ENCODE measurements around the gene COL20A1. TPM values are rescaled to one million over a fixed set of nuclear protein-coding genes. Genes with fewer than 3 reads are reported as not detected.
A peak's percentile ranks its signal among the peaks of the same experiment; 100 is the strongest.

Gene COL20A1
- total and polyA plus RNA-seq, 8 donors = 0.53 to 2.4 TPM; not detected in 6

- Histone ChIP-seq H3K36me3 (peaks cover 80 to 100% (median 100%) of the 10 kb centered on the region in 4 donors), H3K27ac (no peak overlapping the region), H3K27me3 (no peaks in the 10 kb centered on the region), H3K4me3 (no peak overlapping the region), H3K9me3 (no peaks in the 10 kb centered on the region), H3K4me1 (no peaks in the 10 kb centered on the region)
- DNase-seq = no peak
- intact Hi-C loops (cut with DNase I; ENCODE audit: low total_unique reads) = no loop called here
- 65 to 84% (median 80%) methylated on average over 12 to 14 of the region's 14 CpGs for WGBS, 5 donors
- TF ChIP-seq POLR2AphosphoS5 (IDR thresholded peaks at IDR 0.05) (no peak), CTCF (IDR thresholded peaks at IDR 0.05) (no peak), EP300 (IDR thresholded peaks at IDR 0.05) (no peak), POLR2A (IDR thresholded peaks at IDR 0.05) (no peak)
Observed at GRCh38 chr20:63284083-63284440, 8.9 kb upstream of the COL20A1 start.

GRCh38 chr20:63284544-63284949, 8.4 kb upstream of the COL20A1 start:
- DNase-seq = no peak
- H3K27me3 ChIP-seq = no peaks in the 10 kb centered on the region
- no peaks in the 10 kb centered on the region for H3K9me3 ChIP-seq
- peak overlapping the region in 1 of 4 donors; percentile 6 for H3K4me3 ChIP-seq
- H3K4me1 ChIP-seq = no peaks in the 10 kb centered on the region
- TF ChIP-seq POLR2A (IDR thresholded peaks at IDR 0.05) (no peak), CTCF (IDR thresholded peaks at IDR 0.05) (no peak)
- WGBS, 5 donors = 84 to 87% (median 85%) methylated on average over 17 to 25 of the region's 25 CpGs
- intact Hi-C loops (cut with DNase I; ENCODE audit: low total_unique reads) = no loop called here
- no peak overlapping the region for H3K27ac ChIP-seq
- H3K36me3 ChIP-seq = peaks cover 77 to 100% (median 100%) of the 10 kb centered on the region in 4 donors

GRCh38 chr20:63284981-63285524, 7.9 kb upstream of the COL20A1 start:
- no peak for DNase-seq
- Histone ChIP-seq H3K9me3 (no peaks in the 10 kb centered on the region), H3K4me3 (peak overlapping the region in 1 of 4 donors; percentile 6), H3K36me3 (peaks cover 72 to 100% (median 97%) of the 10 kb centered on the region in 4 donors), H3K27me3 (no peaks in the 10 kb centered on the region), H3K4me1 (no peaks in the 10 kb centered on the region), H3K27ac (no peak overlapping the region)
- 78 to 93% (median 84%) methylated on average over 7 to 13 of the region's 13 CpGs for WGBS, 5 donors
- intact Hi-C loops (cut with DNase I; ENCODE audit: low total_unique reads) = no loop called here
- TF ChIP-seq POLR2AphosphoS5 (IDR thresholded peaks at IDR 0.05) (no peak), POLR2A (IDR thresholded peaks at IDR 0.05) (no peak), CTCF (IDR thresholded peaks at IDR 0.05) (no peak), EP300 (IDR thresholded peaks at IDR 0.05) (no peak)

GRCh38 chr20:63285636-63286615, 7.1 kb upstream of the COL20A1 start:
- Histone ChIP-seq H3K27ac (no peak overlapping the region), H3K27me3 (no peaks in the 10 kb centered on the region), H3K9me3 (no peaks in the 10 kb centered on the region), H3K36me3 (peaks cover 67 to 91% (median 89%) of the 10 kb centered on the region in 4 donors), H3K4me1 (peaks cover 0 to 8% (median 5%) of the 10 kb centered on the region in 4 donors), H3K4me3 (no peak overlapping the region)
- intact Hi-C loops (cut with DNase I; ENCODE audit: low total_unique reads) = no loop called here
- 93 to 95% (median 94%) methylated on average over 40 to 44 of the region's 44 CpGs for WGBS, 5 donors
- TF ChIP-seq CTCF (IDR thresholded peaks at IDR 0.05) (no peak), EP300 (IDR thresholded peaks at IDR 0.05) (no peak), POLR2AphosphoS5 (IDR thresholded peaks at IDR 0.05) (no peak)
- DNase-seq = no peak

All from stomach (tissue), 9 donors.